Smooth muscle cell of the brain vasculature (primary cell): ENCODE measurements around the gene KDM4C.
A peak's percentile ranks its signal among the peaks of the same experiment; 100 is the strongest.

Experiments used
- DNase-seq: peaks from one replicate; pipeline ENCODE4 v3.0.0-alpha.2; 2012; ENCODE audit warnings: low read depth, low spot score

The KDM4C gene

DNA sequence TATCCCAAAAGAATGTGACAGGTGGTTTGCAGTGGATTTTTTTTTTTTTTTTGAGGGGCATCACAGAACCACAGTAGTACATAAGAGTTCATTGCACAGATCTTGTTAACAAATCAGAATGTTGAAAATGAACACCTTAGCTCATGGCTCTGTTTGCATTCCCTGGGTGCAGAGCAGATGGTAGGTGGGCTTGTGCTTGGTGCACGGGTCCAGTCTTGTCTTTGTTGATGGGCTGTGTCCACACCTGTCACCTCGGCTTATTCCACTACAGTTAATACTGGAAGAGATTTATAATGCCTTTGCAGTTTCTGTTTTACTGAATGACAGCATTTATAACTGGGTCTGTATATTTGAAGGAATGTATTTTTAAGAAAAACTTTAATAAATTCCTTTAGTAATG is 146.6 kb downstream of the KDM4C start:
- DNase-seq: no peak

- no peak for DNase-seq
These were observed 148.1 kb downstream of the KDM4C start for GRCh38 chr9:6905850-6906375.

DNA sequence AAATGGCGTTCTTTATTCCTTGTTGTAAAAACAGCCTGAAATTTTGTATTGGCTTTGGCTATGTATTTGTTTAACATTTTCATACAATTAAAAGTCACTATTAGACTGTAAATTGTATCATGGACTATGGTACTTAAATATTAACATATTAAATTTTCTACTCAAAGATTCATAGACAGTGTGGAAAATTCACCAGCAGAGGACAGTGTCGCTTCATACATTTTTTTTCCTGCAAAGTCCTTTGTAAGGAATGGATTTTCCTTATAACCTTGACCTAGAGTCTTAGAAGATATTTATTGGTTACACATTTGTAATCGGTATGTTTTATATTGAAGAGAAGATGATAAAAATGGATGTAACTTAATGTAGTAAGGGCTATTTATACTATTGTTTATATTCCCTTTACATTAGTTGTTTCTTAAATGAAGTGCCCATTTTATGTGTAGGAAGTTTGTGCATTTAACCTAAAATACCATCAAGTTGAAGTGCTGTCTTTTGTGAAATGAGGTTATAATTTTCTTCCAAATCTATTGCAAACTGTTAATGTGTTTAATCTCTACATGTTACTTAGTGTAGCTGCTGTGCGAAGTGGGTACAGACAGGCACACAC is 150.1 kb downstream of the KDM4C start:
- DNase-seq: peak; percentile 26

GRCh38 chr9:6909181-6909580 is 151.4 kb downstream of the KDM4C start:
- no peak for DNase-seq

- no peak for DNase-seq
These were observed 152.3 kb downstream of the KDM4C start for GRCh38 chr9:6910032-6910431.

DNA sequence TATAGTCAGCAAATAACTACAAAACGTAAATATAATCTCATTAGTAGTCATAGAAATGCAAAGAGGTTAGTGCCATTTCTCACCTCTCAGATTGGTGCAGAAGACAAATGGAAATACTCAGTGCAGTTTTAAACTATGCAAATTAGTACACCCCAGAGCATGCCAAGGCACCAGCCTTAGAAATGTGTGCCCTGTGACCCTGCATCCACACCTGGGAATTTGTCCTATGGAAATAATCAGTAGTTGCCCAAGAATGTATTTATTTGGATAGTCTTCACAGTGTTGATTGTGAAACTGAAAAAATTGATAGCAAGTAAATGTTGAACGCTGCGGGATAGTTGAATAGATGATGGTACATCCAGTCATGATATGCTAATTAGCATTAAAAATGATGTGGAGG is 152.7 kb downstream of the KDM4C start:
- DNase-seq: no peak

DNA sequence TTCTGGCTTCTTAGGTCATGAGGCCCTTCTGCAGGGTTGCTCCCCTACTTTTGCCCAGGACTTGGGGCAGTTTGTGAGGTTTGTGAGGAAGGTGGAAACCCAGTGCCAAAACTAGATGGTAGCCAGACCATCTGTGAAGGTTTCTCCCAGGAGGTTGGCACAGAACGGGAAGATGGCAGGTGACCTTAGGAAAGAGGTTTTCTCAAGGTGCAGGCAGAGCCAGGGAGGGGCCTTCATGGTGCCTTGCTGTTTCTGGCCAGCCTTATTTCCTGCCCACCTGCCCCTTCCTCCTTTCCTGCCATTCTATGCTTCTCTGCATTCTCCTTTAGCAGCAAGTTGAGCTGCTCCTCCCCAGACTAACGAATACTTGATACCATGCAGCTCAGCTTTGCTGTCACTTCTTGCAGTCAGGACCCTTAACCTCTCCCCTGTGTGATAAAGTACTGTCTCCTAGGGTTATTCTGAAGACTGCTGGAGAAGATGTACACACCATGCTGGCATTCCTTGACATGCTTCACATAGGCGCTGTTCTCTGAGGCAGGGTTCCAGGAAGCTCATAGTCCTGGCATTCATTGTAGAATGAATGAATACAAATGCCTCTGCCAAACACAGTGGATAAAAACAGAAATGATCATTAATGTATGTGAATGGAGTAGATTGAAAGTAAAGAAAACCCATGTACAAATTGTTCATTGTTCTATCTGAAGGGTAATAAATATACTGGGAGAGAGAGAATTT is 154.3 kb downstream of the KDM4C start:
- DNase-seq: no peak

- DNase-seq: no peak
These were observed 157.9 kb downstream of the KDM4C start for GRCh38 chr9:6915635-6916034.

DNA sequence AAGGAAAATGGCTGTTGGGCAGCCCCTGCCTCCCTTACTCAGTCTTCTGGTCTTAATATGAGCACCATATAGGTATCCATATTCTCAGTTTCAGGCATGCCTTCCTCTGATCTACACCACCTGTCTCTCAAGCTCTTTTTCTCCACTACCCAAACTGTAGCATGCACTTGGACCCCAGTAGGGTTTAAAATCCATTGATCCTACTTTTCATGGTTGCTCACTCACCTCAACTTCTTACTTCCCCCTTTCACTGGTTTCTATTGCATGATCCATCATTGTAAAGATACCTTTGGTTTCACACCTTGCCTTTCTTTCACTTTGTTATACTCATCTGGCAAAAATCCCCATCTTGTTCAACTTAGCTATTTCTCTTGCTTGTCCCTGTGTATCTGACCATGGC is 159.4 kb downstream of the KDM4C start:
- no peak for DNase-seq

- DNase-seq: no peak
These were observed 162.3 kb downstream of the KDM4C start for GRCh38 chr9:6920041-6920440.

- no peak for DNase-seq
These were observed 163.5 kb downstream of the KDM4C start for GRCh38 chr9:6921315-6921714.

DNA sequence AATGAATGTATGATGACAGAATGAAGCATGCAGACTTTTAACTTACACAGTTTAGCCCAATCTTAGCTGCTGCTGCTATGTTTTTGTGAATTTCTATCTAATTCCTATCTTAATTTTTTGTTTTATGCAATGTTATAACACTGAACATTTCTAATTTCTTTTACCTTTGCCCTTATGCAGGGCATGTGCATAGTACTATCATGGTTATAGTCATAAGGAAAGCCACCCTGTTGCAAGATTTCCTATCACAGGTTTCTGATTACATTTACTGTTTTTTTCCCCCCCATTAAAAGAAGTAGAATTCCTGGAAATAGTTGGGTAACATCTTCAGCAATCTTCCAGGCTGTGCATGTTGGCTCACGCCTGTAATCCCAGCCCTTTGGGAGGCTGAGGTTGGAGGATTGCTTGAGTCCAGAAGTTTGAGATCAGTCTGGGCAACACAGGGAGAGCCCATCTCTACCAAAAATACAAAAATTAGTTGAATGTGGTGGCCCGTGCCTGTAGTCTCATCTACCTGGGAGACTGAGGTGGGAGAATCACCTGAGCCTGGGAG is 164.4 kb downstream of the KDM4C start:
- DNase-seq: no peak

GRCh38 chr9:6922680-6923079 is 164.9 kb downstream of the KDM4C start:
- DNase-seq: no peak

- DNase-seq: no peak
These were observed 165.3 kb downstream of the KDM4C start for GRCh38 chr9:6923086-6923485.

GRCh38 chr9:6924149-6924548 is 166.4 kb downstream of the KDM4C start:
- DNase-seq: no peak

- no peak for DNase-seq
These were observed 167.3 kb downstream of the KDM4C start for GRCh38 chr9:6924988-6925563.

DNA sequence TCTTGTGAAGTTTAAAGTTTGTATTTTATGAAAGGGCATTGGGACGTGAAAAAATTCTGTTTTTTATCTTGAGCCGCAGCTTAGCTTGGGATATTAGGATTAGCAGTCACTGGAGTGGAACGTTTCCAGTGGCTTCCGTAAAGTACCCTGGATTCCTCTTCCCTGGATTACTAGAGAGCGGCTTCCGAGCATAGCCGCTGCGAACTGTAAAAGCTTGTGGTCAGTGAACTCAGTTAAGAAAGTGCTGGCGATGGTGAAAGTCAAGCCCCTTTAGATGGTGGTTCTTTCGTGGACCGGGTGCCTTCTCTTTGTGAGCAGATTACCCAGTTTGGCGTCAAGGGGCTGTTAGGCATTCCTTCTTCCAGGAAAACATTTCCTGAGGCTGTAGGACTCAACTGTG is 168.1 kb downstream of the KDM4C start:
- no peak for DNase-seq

- DNase-seq: no peak
These were observed 168.7 kb downstream of the KDM4C start for GRCh38 chr9:6926436-6926835.

DNA sequence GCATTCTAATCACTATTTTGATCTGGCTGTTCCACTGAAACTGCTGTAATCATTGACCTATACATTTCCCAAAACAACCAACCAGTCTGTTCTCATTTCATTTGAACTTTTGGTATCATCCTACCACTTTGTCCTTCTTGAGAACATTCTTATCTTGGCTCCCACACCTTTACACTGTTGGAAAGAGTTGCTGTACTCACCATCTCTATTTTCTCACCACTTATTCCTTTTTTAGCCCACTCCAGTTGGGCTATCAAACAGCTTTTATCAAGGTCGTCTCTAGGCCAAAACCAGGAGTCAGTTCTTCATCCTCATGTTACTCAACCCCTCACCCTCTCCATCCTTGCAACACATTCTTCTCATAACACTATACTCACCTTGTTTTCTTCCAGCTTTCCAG is 170.1 kb downstream of the KDM4C start:
- DNase-seq: no peak

GRCh38 chr9:6928863-6929262 is 171.1 kb downstream of the KDM4C start:
- no peak for DNase-seq

- DNase-seq: no peak
These were observed 171.9 kb downstream of the KDM4C start for GRCh38 chr9:6929441-6930215.

DNA sequence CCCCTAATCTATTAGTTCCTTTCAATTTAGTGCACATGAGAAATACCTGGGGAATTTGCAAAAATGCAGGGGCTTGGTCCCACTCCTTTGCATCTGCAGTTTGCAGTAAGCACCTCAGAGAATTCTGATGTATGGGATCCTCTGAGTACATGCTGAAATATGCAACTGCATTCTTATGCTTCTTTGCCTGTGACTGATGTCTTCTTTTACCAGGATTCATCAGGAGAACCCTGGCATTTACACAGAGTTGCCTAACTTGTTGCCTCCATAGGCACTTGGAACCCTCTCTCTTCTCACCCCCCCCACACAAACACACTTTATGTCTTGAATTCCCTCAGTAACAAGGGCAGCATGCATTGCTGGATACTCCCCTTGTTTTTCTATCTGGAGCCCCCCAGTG is 173.1 kb downstream of the KDM4C start:
- DNase-seq: no peak
